Gastrocnemius medialis (tissue), 4 donors: ENCODE results near the gene RYR2. TPM values are rescaled to one million over a fixed set of nuclear protein-coding genes. Genes with fewer than 3 reads are reported as not detected.

Experiments used
- ATAC-seq, 2 donors: fragments of 150-250 bp; one replicate each; pipeline ENCODE4 v1.9.1; 2016
- DNase-seq, 2 donors: peaks; one replicate each; pipeline ENCODE4 v3.0.0-alpha.2; 2019
- H3K27ac ChIP-seq, 4 donors: fragments of 200-600 bp; sonication (generic); 1 replicate in 1 of 4; 2 replicates in 3 of 4; pipeline ENCODE4 v1.5.1; 2016 to 2018; ENCODE audit warnings: mild to moderate bottlenecking in 2 of 4, moderate library complexity in 1 of 4
- H3K27me3 ChIP-seq, 3 donors: fragments of 200-600 bp; sonication (generic) in 2 of 3; 1 replicate in 1 of 3; 2 replicates in 2 of 3; pipeline versions ENCODE4 v1.5.1 to v1.6.0; 2016 to 2019; ENCODE audit warnings: mild to moderate bottlenecking in 1 of 3, moderate library complexity in 1 of 3
- H3K36me3 ChIP-seq, 2 donors: fragments of 200-600 bp; sonication (generic) in 1 of 2; one replicate each; pipeline ENCODE4 v1.5.1; 2017 to 2018
- H3K4me1 ChIP-seq, 2 donors: fragments of 200-600 bp; sonication (generic) in 1 of 2; one replicate each; pipeline ENCODE4 v1.5.1; 2016 to 2017; ENCODE audit warnings: mild to moderate bottlenecking in 2 of 2
- H3K4me3 ChIP-seq, 4 donors: fragments of 200-600 bp; sonication (generic) in 3 of 4; 1 replicate in 1 of 4; 2 replicates in 3 of 4; pipeline ENCODE4 v1.5.1; 2016 to 2019; ENCODE audit warnings: mild to moderate bottlenecking in 2 of 4
- H3K9me3 ChIP-seq, 3 donors: fragments of 200-600 bp; sonication (generic) in 2 of 3; 1 replicate in 1 of 3; 2 replicates in 2 of 3; pipeline ENCODE4 v1.5.1; 2016 to 2019
- CTCF ChIP-seq, 5 experiments: fragments of 450-650 bp in 3 of 5; fragments of 200-600 bp in 2 of 5; sonication (generic) in 2 of 5; IDR thresholded peaks in 4 of 5; conservative IDR thresholded peaks in 1 of 5; 1 replicate in 4 of 5; 2 replicates in 1 of 5; pipeline ENCODE4 v1.5.1; 2016 to 2019; ENCODE audit warnings: antibody characterized with exemption in 5 of 5, mild to moderate bottlenecking in 3 of 5, moderate library complexity in 3 of 5
- POLR2A ChIP-seq, 2 donors: fragments of 450-650 bp; IDR thresholded peaks; one replicate each; pipeline ENCODE4 v1.6.1; 2017; ENCODE audit warnings: antibody characterized with exemption in 2 of 2, mild to moderate bottlenecking in 2 of 2, moderate library complexity in 2 of 2
- in situ Hi-C, 4 donors: fragments of 200-750 bp; cut with MboI; loops; one replicate each; pipeline versions ENCODE4 v1.15.0 to v1.8.0; 2017; ENCODE audit warnings: low sequenced_read_pairs in 4 of 4
- intact Hi-C: fragments of 100-400 bp; cut with DNase I; formaldehyde crosslinking; loops from one replicate; pipeline ENCODE4 v1.15.1; 2023; ENCODE audit warnings: low total_unique reads
- total RNA-seq, 4 donors: library from RNA; depleted of rRNA; stranded (reverse); fragments of >200 nt; gene quantifications; one replicate each; pipeline versions ENCODE4 v1.1.0 to v1.2.3, GENCODE V29; 2016

RYR2 gene
- total RNA-seq, 4 donors from 2014 or later, result 0.04 to 0.16 (median 0.07) TPM

- intact Hi-C loops (no loop called here), in situ Hi-C loops (no loop called here)
- Histone ChIP-seq H3K4me3 (no peak overlapping the region), H3K27me3 (no peaks in the 10 kb centered on the region), H3K4me1 (no peaks in the 10 kb centered on the region), H3K27ac (no peak overlapping the region), H3K9me3 (no peaks in the 10 kb centered on the region), H3K36me3 (no peaks in the 10 kb centered on the region)
- ATAC-seq (no peak), DNase-seq (no peak)
- no peak for TF ChIP-seq POLR2A (IDR thresholded peaks at IDR 0.05)
Observed at GRCh38 chr1:237282208-237282783, 240.3 kb downstream of the RYR2 start.

- no peak overlapping the region for H3K27ac ChIP-seq
- ATAC-seq, result no peak
- TF ChIP-seq POLR2A (IDR thresholded peaks at IDR 0.05) (no peak), CTCF (IDR thresholded peaks at IDR 0.05 in 4 of 5, conservative IDR thresholded peaks at IDR 0.05 in 1 of 5) (no peak)
Observed at GRCh38 chr1:237287876-237288521, 246.0 kb downstream of the RYR2 start.

GRCh38 chr1:237293804-237294203 is 251.8 kb downstream of the RYR2 start:
- no peak for ATAC-seq
- H3K4me3 ChIP-seq, result no peak overlapping the region
- in situ Hi-C loops, result no loop called here
- intact Hi-C loops, result no loop called here
- H3K9me3 ChIP-seq, result no peaks in the 10 kb centered on the region
- H3K27me3 ChIP-seq, result no peaks in the 10 kb centered on the region
- H3K36me3 ChIP-seq, result no peaks in the 10 kb centered on the region
- no peaks in the 10 kb centered on the region for H3K4me1 ChIP-seq
- no peak for TF ChIP-seq POLR2A (IDR thresholded peaks at IDR 0.05)
- TF ChIP-seq CTCF (IDR thresholded peaks at IDR 0.05 in 4 of 5, conservative IDR thresholded peaks at IDR 0.05 in 1 of 5), result no peak
- no peak overlapping the region for H3K27ac ChIP-seq
- DNase-seq, result no peak

More at GRCh38 chr1:237287876-237288521, 246.0 kb downstream of the RYR2 start:
- in situ Hi-C loops, result no loop called here
- Histone ChIP-seq H3K36me3 (no peaks in the 10 kb centered on the region), H3K4me3 (no peak overlapping the region), H3K4me1 (no peaks in the 10 kb centered on the region), H3K9me3 (no peaks in the 10 kb centered on the region), H3K27me3 (no peaks in the 10 kb centered on the region)
- DNase-seq, result no peak
- intact Hi-C loops, result no loop called here

GRCh38 chr1:237296861-237297260 is 254.9 kb downstream of the RYR2 start:
- no peaks in the 10 kb centered on the region for H3K9me3 ChIP-seq
- no peak for DNase-seq
- H3K4me1 ChIP-seq, result no peaks in the 10 kb centered on the region
- no peak for ATAC-seq
- no peak overlapping the region for H3K27ac ChIP-seq
- no peaks in the 10 kb centered on the region for H3K36me3 ChIP-seq
- in situ Hi-C loops (no loop called here), intact Hi-C loops (no loop called here)
- TF ChIP-seq CTCF (IDR thresholded peaks at IDR 0.05 in 4 of 5, conservative IDR thresholded peaks at IDR 0.05 in 1 of 5) (no peak), POLR2A (IDR thresholded peaks at IDR 0.05) (no peak)
- H3K4me3 ChIP-seq, result no peak overlapping the region
- H3K27me3 ChIP-seq, result no peaks in the 10 kb centered on the region

GRCh38 chr1:237300642-237301041 is 258.7 kb downstream of the RYR2 start:
- no peak overlapping the region for H3K27ac ChIP-seq
- H3K4me3 ChIP-seq, result no peak overlapping the region
- intact Hi-C loops, result no loop called here
- in situ Hi-C loops, result no loop called here
- no peaks in the 10 kb centered on the region for H3K9me3 ChIP-seq
- DNase-seq (no peak), ATAC-seq (no peak)
- TF ChIP-seq CTCF (IDR thresholded peaks at IDR 0.05 in 4 of 5, conservative IDR thresholded peaks at IDR 0.05 in 1 of 5) (no peak), POLR2A (IDR thresholded peaks at IDR 0.05) (no peak)
- H3K27me3 ChIP-seq, result no peaks in the 10 kb centered on the region
- H3K36me3 ChIP-seq, result no peaks in the 10 kb centered on the region
- H3K4me1 ChIP-seq, result no peaks in the 10 kb centered on the region
